LNCAP (cell line): ENCODE results near the gene SYNPO.
A peak's percentile ranks its signal among the peaks of the same experiment; 100 is the strongest.

ENCODE experiments used
- CTCF ChIP-seq: fragments of 450-650 bp; IDR thresholded peaks from 2 replicates; pipeline ENCODE4 v1.5.1; 2017; ENCODE audit warnings: mild to moderate bottlenecking

SYNPO gene

GRCh38 chr5:150653762-150654556 lies 13.5 kb downstream of the SYNPO start:
- no peak for TF ChIP-seq CTCF

GRCh38 chr5:150655221-150655620 lies 14.8 kb downstream of the SYNPO start:
- no peak for TF ChIP-seq CTCF

- peak; percentile 73 for TF ChIP-seq CTCF
Observed at GRCh38 chr5:150656191-150657132, 16.0 kb downstream of the SYNPO start.

- no peak for TF ChIP-seq CTCF
Observed at GRCh38 chr5:150658121-150658520, 17.7 kb downstream of the SYNPO start.

GRCh38 chr5:150658699-150659265 lies 18.3 kb downstream of the SYNPO start:
- TF ChIP-seq CTCF: no peak

- no peak for TF ChIP-seq CTCF
Observed at GRCh38 chr5:150659360-150660107, 19.1 kb downstream of the SYNPO start.
